SK-N-SH (cell line): ENCODE results near the gene LENG8. TPM values are rescaled to one million over a fixed set of nuclear protein-coding genes. Genes with fewer than 3 reads are reported as not detected.

ENCODE experiments used
- CTCF ChIA-PET: fragments of 300-600, 350-600 bp; formaldehyde crosslinking; extraction: SDS; loops from one replicate; lab custom pipeline; 2021; lab: Yijun Ruan, JAX
- POLR2A ChIA-PET: fragments of 350-600 bp; sonication (Branson Sonifier 250); formaldehyde crosslinking; extraction: SDS; loops from one replicate; lab custom pipeline; 2020; ENCODE audit warnings: antibody characterized with exemption, inconsistent platforms; lab: Yijun Ruan, JAX
- DNase-seq: peaks from one replicate; pipeline ENCODE4 v3.0.0; 2012
- H2AFZ ChIP-seq: fragments of 200-600 bp; sonication (generic); 2 replicates; pipeline ENCODE4 v1.8.1; 2016; ENCODE audit warnings: antibody characterized with exemption, mild to moderate bottlenecking, low read depth
- H3F3A ChIP-seq: fragments of 200-600 bp; sonication (generic); replicated peaks from 2 replicates; pipeline ENCODE3; 2016; ENCODE audit warnings: antibody characterized with exemption, mild to moderate bottlenecking; ENCODE audit not compliant: insufficient read depth
- H3K27ac ChIP-seq, 2 experiments: fragments of 200-500 bp in 1 of 2; fragments of 200-600 bp in 1 of 2; sonication (Bioruptor generic) in 1 of 2; sonication (generic), shearing (Covaris generic) in 1 of 2; 2 replicates each; pipeline versions ENCODE4 v1.5.1 to v1.6.1; 2014 to 2016; ENCODE audit warnings: low read depth in 2 of 2, inconsistent platforms in 1 of 2, low read length in 1 of 2, mild to moderate bottlenecking in 1 of 2, mixed read lengths in 1 of 2
- H3K27me3 ChIP-seq: fragments of 200-600 bp; sonication (generic), shearing (Covaris generic); 2 replicates; pipeline ENCODE4 v1.6.1; 2016; ENCODE audit warnings: mixed run types; ENCODE audit not compliant: insufficient read depth
- H3K36me3 ChIP-seq, 2 experiments: fragments of 200-500 bp in 1 of 2; fragments of 200-600 bp in 1 of 2; sonication (Bioruptor generic) in 1 of 2; sonication (generic) in 1 of 2; replicated peaks in 1 of 2; 2 replicates each; pipeline versions ENCODE3 to v1.5.1; 2014 to 2016; ENCODE audit warnings: low read length in 1 of 2, mild to moderate bottlenecking in 1 of 2; ENCODE audit not compliant: insufficient read depth in 2 of 2, control insufficient read depth in 1 of 2
- H3K4me1 ChIP-seq, 2 experiments: fragments of 200-500 bp in 1 of 2; fragments of 200-600 bp in 1 of 2; sonication (Bioruptor generic) in 1 of 2; sonication (generic), shearing (Covaris generic) in 1 of 2; 2 replicates each; pipeline versions ENCODE4 v1.5.1 to v1.6.1; 2014 to 2016; ENCODE audit warnings: low read depth in 1 of 2, low read length in 1 of 2, mixed run types in 1 of 2; ENCODE audit not compliant: insufficient read depth in 2 of 2, control insufficient read depth in 1 of 2
- H3K4me2 ChIP-seq: fragments of 200-600 bp; sonication (generic), shearing (Covaris generic); 2 replicates; pipeline ENCODE4 v1.6.1; 2017; ENCODE audit warnings: mixed run types
- H3K4me3 ChIP-seq, 2 experiments: fragments of 200-500 bp in 1 of 2; fragments of 200-600 bp in 1 of 2; sonication (Bioruptor generic) in 1 of 2; sonication (generic), shearing (Covaris generic) in 1 of 2; 2 replicates each; pipeline versions ENCODE4 v1.5.1 to v1.8.1; 2014 to 2016; ENCODE audit warnings: low read depth in 2 of 2, inconsistent platforms in 1 of 2, low read length in 1 of 2, mild to moderate bottlenecking in 1 of 2, mixed read lengths in 1 of 2, moderate library complexity in 1 of 2
- H3K79me2 ChIP-seq: fragments of 200-600 bp; sonication (generic); 2 replicates; pipeline ENCODE4 v1.8.1; 2017; ENCODE audit warnings: mild to moderate bottlenecking; ENCODE audit not compliant: insufficient read depth
- H3K9ac ChIP-seq: fragments of 200-600 bp; sonication (generic); 2 replicates; pipeline ENCODE4 v1.6.1; 2017; ENCODE audit warnings: mixed run types
- H3K9me2 ChIP-seq: fragments of 200-600 bp; sonication (generic); 2 replicates; pipeline ENCODE4 v1.6.1; 2017; ENCODE audit warnings: mixed run types
- H3K9me3 ChIP-seq: fragments of 200-600 bp; sonication (generic); 2 replicates; pipeline ENCODE4 v1.6.1; 2017; ENCODE audit warnings: mixed run types, mild to moderate bottlenecking, moderate library complexity
- H4K20me1 ChIP-seq: fragments of 200-600 bp; sonication (generic); 2 replicates; pipeline ENCODE4 v1.6.1; 2017; ENCODE audit warnings: mild to moderate bottlenecking, mixed run types; ENCODE audit not compliant: insufficient read depth
- ELF1 ChIP-seq: IDR thresholded peaks from 2 replicates; pipeline ENCODE4 v1.4.0; 2012
- EP300 ChIP-seq, 2 experiments: IDR thresholded peaks; 2 replicates each; pipeline versions ENCODE4 v1.4.0 to v1.6.1; 2012; ENCODE audit warnings: borderline replicate concordance in 1 of 2, low read depth in 1 of 2, low read length in 1 of 2
- EZH2phosphoT487 ChIP-seq: fragments of 200-600 bp; sonication (generic); IDR thresholded peaks from 2 replicates; pipeline ENCODE4 v1.6.1; 2017; ENCODE audit warnings: low read depth, mixed run types, mild to moderate bottlenecking, antibody characterized with exemption, moderate library complexity, borderline replicate concordance
- FOXJ3 ChIP-seq: sonication (generic); formaldehyde crosslinking; IDR thresholded peaks from 2 replicates; pipeline ENCODE4 v1.5.1; 2020; ENCODE audit warnings: mild to moderate bottlenecking, missing genetic modification reagents
- JUND ChIP-seq: IDR thresholded peaks from 2 replicates; pipeline ENCODE4 v1.4.0; 2012
- SIN3A ChIP-seq: IDR thresholded peaks from 2 replicates; pipeline ENCODE4 v1.6.1; 2012; ENCODE audit warnings: low read depth, mild to moderate bottlenecking, low read length, moderate library complexity, borderline replicate concordance
- TAF1 ChIP-seq: IDR thresholded peaks from 2 replicates; pipeline ENCODE4 v1.6.1; 2012; ENCODE audit warnings: low read depth, mild to moderate bottlenecking, low read length, moderate library complexity, borderline replicate concordance
- TCF12 ChIP-seq: IDR thresholded peaks from 2 replicates; pipeline ENCODE4 v1.4.0; 2012
- YY1 ChIP-seq: IDR thresholded peaks from 2 replicates; pipeline ENCODE4 v1.4.0; 2012; ENCODE audit warnings: low read depth, mild to moderate bottlenecking
- WGBS: methylation state at CpG from one replicate; pipeline ENCODE4 v1.1.6; 2017; ENCODE audit warnings: low lambda C conversion rate; 5-methylcytosine and 5-hydroxymethylcytosine counted together
- polyA plus RNA-seq, 3 experiments: library from polyadenylated mRNA; depleted of rRNA; stranded (reverse); fragments of >200 nt; gene quantifications; 2 replicates each; pipeline ENCODE4 v1.2.3, GENCODE V29; 2012
- TF ChIP-seq, protein P1 (sequence below): IDR thresholded peaks from 2 replicates; pipeline ENCODE4 v1.4.0; 2012; ENCODE audit warnings: low read depth, borderline replicate concordance
- TF ChIP-seq, protein P2 (sequence below): fragments of 200-600 bp; sonication (generic); IDR thresholded peaks from 2 replicates; pipeline ENCODE4 v1.6.1; 2017; ENCODE audit warnings: antibody characterized with exemption, mild to moderate bottlenecking, moderate library complexity
- TF ChIP-seq, protein P3 (sequence below): fragments of 150-350 bp; IDR thresholded peaks from 2 replicates; pipeline ENCODE4 v1.6.1; 2017; ENCODE audit warnings: antibody characterized with exemption, low read length, low read depth, borderline replicate concordance
- TF ChIP-seq, protein P4 (sequence below): IDR thresholded peaks from 2 replicates; pipeline ENCODE4 v1.4.0; 2012; ENCODE audit warnings: low read depth

The LENG8 gene
- polyA plus RNA-seq, 1 of the 3 experiments (the other 2 are of a cell fraction), result 84.0 TPM

DNA sequence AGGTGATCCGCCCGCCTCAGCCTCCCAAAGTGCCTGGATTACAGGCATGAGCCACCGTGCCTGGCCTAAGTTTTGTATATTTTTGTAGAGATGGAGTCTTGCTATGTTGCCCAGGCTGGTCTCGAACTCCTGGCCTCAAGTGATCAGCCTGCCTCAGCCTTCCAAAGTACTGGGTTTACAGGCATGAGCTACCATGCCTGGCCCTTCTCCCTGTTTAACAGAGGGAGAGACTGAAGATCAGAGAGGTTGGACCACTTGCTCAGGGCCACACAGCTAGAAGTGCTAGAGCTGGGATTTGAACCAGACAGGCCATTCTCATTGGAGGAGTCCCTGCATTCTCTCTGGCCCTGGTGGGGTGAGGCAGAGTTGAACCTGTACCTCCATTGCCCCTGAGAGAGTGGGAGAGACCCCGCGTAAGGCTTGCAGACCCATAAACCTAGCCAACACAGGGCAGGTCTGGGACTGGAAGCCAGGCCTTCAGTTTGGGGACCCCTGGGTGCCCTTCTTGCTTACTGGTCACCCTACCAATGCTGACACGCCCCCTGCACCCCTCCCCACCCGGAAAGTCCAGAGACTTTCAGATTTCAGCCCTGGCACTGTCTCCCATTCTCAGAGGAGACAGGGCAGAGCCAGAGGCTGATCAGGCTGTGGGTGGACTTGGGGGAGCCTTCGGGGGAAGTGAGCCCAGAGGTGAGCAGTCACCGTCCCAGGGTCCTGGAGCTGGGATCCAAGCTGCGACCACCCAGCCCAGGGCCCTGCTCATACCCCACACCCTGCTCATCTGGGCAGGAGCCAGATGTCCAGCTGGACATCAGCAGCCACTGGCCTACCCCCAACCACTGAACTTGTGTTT, 20.4 kb upstream of the LENG8 start:
- ChIA-PET POLR2A (interaction anchor here (0.6 to 1.2 kb wide), 2 partner anchors 20 to 1573 kb away, joined by 3 to 4 read pairs; partner anchors contain the start of gene LENG8), CTCF (interaction anchor here (1.0 to 2.0 kb wide), 5 partner anchors 8 to 104 kb away, joined by 3 to 9 read pairs (median 5); no protein-coding TSS in a partner anchor)
- TF ChIP-seq, protein P1, sequence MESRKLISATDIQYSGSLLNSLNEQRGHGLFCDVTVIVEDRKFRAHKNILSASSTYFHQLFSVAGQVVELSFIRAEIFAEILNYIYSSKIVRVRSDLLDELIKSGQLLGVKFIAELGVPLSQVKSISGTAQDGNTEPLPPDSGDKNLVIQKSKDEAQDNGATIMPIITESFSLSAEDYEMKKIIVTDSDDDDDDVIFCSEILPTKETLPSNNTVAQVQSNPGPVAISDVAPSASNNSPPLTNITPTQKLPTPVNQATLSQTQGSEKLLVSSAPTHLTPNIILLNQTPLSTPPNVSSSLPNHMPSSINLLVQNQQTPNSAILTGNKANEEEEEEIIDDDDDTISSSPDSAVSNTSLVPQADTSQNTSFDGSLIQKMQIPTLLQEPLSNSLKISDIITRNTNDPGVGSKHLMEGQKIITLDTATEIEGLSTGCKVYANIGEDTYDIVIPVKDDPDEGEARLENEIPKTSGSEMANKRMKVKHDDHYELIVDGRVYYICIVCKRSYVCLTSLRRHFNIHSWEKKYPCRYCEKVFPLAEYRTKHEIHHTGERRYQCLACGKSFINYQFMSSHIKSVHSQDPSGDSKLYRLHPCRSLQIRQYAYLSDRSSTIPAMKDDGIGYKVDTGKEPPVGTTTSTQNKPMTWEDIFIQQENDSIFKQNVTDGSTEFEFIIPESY, result no peak
- TF ChIP-seq JUND, result no peak
- TF ChIP-seq, protein P2, sequence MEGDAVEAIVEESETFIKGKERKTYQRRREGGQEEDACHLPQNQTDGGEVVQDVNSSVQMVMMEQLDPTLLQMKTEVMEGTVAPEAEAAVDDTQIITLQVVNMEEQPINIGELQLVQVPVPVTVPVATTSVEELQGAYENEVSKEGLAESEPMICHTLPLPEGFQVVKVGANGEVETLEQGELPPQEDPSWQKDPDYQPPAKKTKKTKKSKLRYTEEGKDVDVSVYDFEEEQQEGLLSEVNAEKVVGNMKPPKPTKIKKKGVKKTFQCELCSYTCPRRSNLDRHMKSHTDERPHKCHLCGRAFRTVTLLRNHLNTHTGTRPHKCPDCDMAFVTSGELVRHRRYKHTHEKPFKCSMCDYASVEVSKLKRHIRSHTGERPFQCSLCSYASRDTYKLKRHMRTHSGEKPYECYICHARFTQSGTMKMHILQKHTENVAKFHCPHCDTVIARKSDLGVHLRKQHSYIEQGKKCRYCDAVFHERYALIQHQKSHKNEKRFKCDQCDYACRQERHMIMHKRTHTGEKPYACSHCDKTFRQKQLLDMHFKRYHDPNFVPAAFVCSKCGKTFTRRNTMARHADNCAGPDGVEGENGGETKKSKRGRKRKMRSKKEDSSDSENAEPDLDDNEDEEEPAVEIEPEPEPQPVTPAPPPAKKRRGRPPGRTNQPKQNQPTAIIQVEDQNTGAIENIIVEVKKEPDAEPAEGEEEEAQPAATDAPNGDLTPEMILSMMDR, result no peak
- no peak for TF ChIP-seq EP300 (IDR thresholded peaks at IDR 0.05; ENCODE audit: borderline replicate concordance in 1 of 2, low read depth in 1 of 2, low read length in 1 of 2)
- TF ChIP-seq FOXJ3 (CRISPR knock-in tag), result no peak
- WGBS, result 6% methylated on average over 4 of the region's 11 CpGs
- DNase-seq, result no peak
- H3K27ac ChIP-seq, result no peak overlapping the region
- peaks cover 0 to 12% of the 10 kb centered on the region in 2 experiments; a peak in 1 of 4 replicates for H3K4me1 ChIP-seq
- no peaks in the 10 kb centered on the region for H3K9me2 ChIP-seq
- no peaks in the 10 kb centered on the region for H3K9me3 ChIP-seq
- H2AFZ ChIP-seq, result no peak overlapping the region
- no peaks in the 10 kb centered on the region for H3K36me3 ChIP-seq
- H4K20me1 ChIP-seq, result no peaks in the 10 kb centered on the region
- no peak overlapping the region for H3K4me2 ChIP-seq
- no peak overlapping the region for H3K4me3 ChIP-seq
- no peak overlapping the region for H3K9ac ChIP-seq
- H3F3A ChIP-seq, result no peaks in the 10 kb centered on the region
- peaks cover 67% of the 10 kb centered on the region for H3K27me3 ChIP-seq
- no peaks in the 10 kb centered on the region for H3K79me2 ChIP-seq

DNA sequence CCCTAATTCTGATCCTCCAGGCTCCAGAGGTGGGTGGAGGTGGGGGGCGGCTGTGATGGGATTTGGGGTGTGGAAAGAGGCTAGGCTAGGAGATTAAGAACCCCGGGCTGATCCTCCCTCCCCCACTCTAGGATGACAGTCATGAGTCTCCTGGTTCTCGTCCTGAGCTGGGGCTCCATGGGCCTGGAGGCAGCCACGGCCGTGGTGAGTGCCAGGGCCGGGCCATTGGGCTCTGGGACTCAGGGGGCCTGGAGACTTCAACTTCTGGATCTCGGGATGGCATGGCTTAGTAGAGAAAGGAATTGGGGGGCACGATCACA, 19.9 kb upstream of the LENG8 start:
- Histone ChIP-seq H3K9ac (no peak overlapping the region), H3K9me2 (no peaks in the 10 kb centered on the region), H3K36me3 (no peaks in the 10 kb centered on the region), H4K20me1 (no peaks in the 10 kb centered on the region), H3K27ac (no peak overlapping the region), H3K27me3 (peaks cover 62% of the 10 kb centered on the region), H3K4me3 (no peak overlapping the region), H3F3A (no peaks in the 10 kb centered on the region), H3K4me2 (no peak overlapping the region), H3K9me3 (no peaks in the 10 kb centered on the region), H2AFZ (no peak overlapping the region), H3K4me1 (peaks cover 0 to 12% of the 10 kb centered on the region in 2 experiments; a peak in 1 of 4 replicates), H3K79me2 (no peaks in the 10 kb centered on the region)
- DNase-seq, result no peak
- TF ChIP-seq YY1 (no peak), ELF1 (no peak), TAF1 (no peak), SIN3A (no peak), TCF12 (no peak), EP300 (IDR thresholded peaks at IDR 0.05; ENCODE audit: borderline replicate concordance in 1 of 2, low read depth in 1 of 2, low read length in 1 of 2) (no peak), EZH2phosphoT487 (no peak), JUND (no peak)
- TF ChIP-seq, protein P3, sequence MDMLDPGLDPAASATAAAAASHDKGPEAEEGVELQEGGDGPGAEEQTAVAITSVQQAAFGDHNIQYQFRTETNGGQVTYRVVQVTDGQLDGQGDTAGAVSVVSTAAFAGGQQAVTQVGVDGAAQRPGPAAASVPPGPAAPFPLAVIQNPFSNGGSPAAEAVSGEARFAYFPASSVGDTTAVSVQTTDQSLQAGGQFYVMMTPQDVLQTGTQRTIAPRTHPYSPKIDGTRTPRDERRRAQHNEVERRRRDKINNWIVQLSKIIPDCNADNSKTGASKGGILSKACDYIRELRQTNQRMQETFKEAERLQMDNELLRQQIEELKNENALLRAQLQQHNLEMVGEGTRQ, result no peak
- TF ChIP-seq, protein P4, sequence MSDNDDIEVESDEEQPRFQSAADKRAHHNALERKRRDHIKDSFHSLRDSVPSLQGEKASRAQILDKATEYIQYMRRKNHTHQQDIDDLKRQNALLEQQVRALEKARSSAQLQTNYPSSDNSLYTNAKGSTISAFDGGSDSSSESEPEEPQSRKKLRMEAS, result no peak
- ChIA-PET POLR2A (interaction anchor here (0.6 to 1.2 kb wide), 2 partner anchors 20 to 1573 kb away, joined by 3 to 4 read pairs; partner anchors contain the start of gene LENG8), CTCF (interaction anchor here (1.0 to 2.0 kb wide), 4 partner anchors 9 to 104 kb away, joined by 3 to 9 read pairs (median 4); no protein-coding TSS in a partner anchor)
- WGBS, result 9% methylated on average over 6 of the region's 8 CpGs
